Mesendoderm (in vitro differentiated cells): Measurements from ENCODE around the gene SYT2.

ENCODE experiments used
- DNase-seq: peaks from one replicate; pipeline ENCODE4 v3.0.0; 2013
- H2AK5ac ChIP-seq: 2 replicates; pipeline ENCODE4 v1.6.1; 2013; ENCODE audit warnings: low read length, inconsistent platforms
- H2BK120ac ChIP-seq: 2 replicates; pipeline ENCODE4 v1.6.1; 2013; ENCODE audit warnings: low read depth, mild to moderate bottlenecking, low read length, moderate library complexity, mixed read lengths
- H2BK15ac ChIP-seq: replicated peaks from 2 replicates; pipeline ENCODE4 v1.6.1; 2013; ENCODE audit warnings: low read depth, mild to moderate bottlenecking, moderate library complexity
- H2BK5ac ChIP-seq: 2 replicates; pipeline ENCODE4 v1.6.1; 2013; ENCODE audit warnings: low read length, inconsistent platforms
- H3K18ac ChIP-seq: 2 replicates; pipeline ENCODE4 v1.6.1; 2013; ENCODE audit warnings: mild to moderate bottlenecking, low read length, mixed read lengths
- H3K23ac ChIP-seq: one replicate; pipeline ENCODE4 v1.6.1; 2013; ENCODE audit warnings: low read length
- H3K27ac ChIP-seq: 2 replicates; pipeline ENCODE4 v1.5.1; 2013; ENCODE audit warnings: low read depth, mild to moderate bottlenecking, inconsistent platforms, low read length, moderate library complexity
- H3K27me3 ChIP-seq: 2 replicates; pipeline ENCODE4 v1.6.1; 2013; ENCODE audit warnings: low read length, control low read depth, mild to moderate bottlenecking, inconsistent platforms; ENCODE audit not compliant: insufficient read depth, poor library complexity
- H3K36me3 ChIP-seq: 2 replicates; pipeline ENCODE4 v1.6.1; 2013; ENCODE audit warnings: low read length, inconsistent platforms; ENCODE audit not compliant: control insufficient read depth, insufficient read depth
- H3K4ac ChIP-seq: one replicate; pipeline ENCODE4 v1.6.1; 2013; ENCODE audit warnings: low read depth, mild to moderate bottlenecking, low read length, moderate library complexity
- H3K4me1 ChIP-seq: 2 replicates; pipeline ENCODE4 v1.6.1; 2013; ENCODE audit warnings: low read depth, low read length, inconsistent platforms; ENCODE audit not compliant: control insufficient read depth
- H3K4me2 ChIP-seq: 2 replicates; pipeline ENCODE4 v1.6.1; 2013; ENCODE audit warnings: low read length
- H3K4me3 ChIP-seq: 2 replicates; pipeline ENCODE4 v1.5.1; 2013; ENCODE audit warnings: mild to moderate bottlenecking, low read length
- H3K56ac ChIP-seq: one replicate; pipeline ENCODE4 v1.6.1; 2013; ENCODE audit warnings: low read length
- H3K79me1 ChIP-seq: 2 replicates; pipeline ENCODE4 v1.6.1; 2013; ENCODE audit warnings: low read length, inconsistent platforms
- H3K79me2 ChIP-seq: 2 replicates; pipeline ENCODE4 v1.6.1; 2013; ENCODE audit warnings: mild to moderate bottlenecking, low read length; ENCODE audit not compliant: control insufficient read depth, insufficient read depth
- H3K9ac ChIP-seq: 2 replicates; pipeline ENCODE4 v1.6.1; 2013; ENCODE audit warnings: low read length, inconsistent platforms
- H4K5ac ChIP-seq: one replicate; pipeline ENCODE4 v1.6.1; 2013; ENCODE audit warnings: low read length
- H4K8ac ChIP-seq: one replicate; pipeline ENCODE4 v1.6.1; 2013; ENCODE audit warnings: low read depth, mild to moderate bottlenecking, control low read depth, low read length, moderate library complexity
- WGBS: extraction: QIAGEN DNeasy Blood & Tissue Kit; methylation state at CpG from one replicate; pipeline ENCODE4 v1.1.7; 2013; ENCODE audit warnings: low lambda C conversion rate, missing lambda C conversion rate; ENCODE audit not compliant: insufficient coverage; ENCODE audit errors: extremely low coverage; 5-methylcytosine and 5-hydroxymethylcytosine counted together

The SYT2 gene

GRCh38 chr1:202682477-202682876 lies 27.8 kb downstream of the SYT2 start:
- Histone ChIP-seq H2BK5ac (no peak overlapping the region), H3K4me2 (no peak overlapping the region), H3K27me3 (no peaks in the 10 kb centered on the region), H3K27ac (no peak overlapping the region), H3K4ac (no peak overlapping the region), H3K9ac (no peak overlapping the region), H2AK5ac (no peak overlapping the region), H3K23ac (no peak overlapping the region), H3K4me1 (no peaks in the 10 kb centered on the region), H3K79me1 (no peaks in the 10 kb centered on the region), H2BK15ac (no peak overlapping the region), H4K5ac (no peak overlapping the region), H4K8ac (no peak overlapping the region), H2BK120ac (no peak overlapping the region), H3K79me2 (no peaks in the 10 kb centered on the region), H3K56ac (no peak overlapping the region), H3K18ac (no peak overlapping the region), H3K36me3 (no peaks in the 10 kb centered on the region), H3K4me3 (no peak overlapping the region)
- DNase-seq, result no peak
- no CpG with 5 or more reads among the region's 9 CpGs for WGBS

DNA sequence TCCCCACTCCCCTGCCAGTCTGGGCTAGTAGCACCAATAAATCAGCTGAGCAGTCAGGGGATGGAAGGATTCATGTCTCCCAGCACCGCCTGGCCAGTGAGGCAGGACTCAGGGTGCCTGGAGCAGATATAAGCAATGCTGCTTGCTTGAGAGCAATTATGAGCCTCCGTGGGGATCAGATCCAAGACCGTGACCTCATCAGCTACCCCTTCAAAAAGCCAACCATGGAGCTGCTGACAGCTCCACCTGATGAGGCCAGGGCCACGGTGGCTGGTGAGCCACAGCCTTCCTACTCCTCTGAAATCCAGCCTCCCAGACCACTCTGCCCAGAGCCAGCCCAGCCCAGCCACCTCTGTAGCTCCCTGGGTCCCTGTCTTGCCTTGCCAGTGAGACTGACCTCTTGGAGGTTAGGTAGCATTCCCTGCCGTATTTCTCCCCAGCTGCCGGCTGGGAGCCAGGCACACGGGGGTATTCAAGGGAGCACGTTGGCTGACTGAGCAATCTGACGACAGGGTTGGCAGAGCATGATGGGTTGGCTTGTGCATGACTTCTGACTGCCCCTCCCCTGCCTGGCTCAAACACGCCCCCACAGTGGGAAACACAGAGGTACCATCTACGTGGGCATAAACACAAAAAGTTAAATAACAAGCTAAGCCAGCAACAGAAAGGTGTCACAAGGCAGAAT lies 28.4 kb downstream of the SYT2 start:
- Histone ChIP-seq H3K4me2 (no peak overlapping the region), H2BK5ac (no peak overlapping the region)

DNA sequence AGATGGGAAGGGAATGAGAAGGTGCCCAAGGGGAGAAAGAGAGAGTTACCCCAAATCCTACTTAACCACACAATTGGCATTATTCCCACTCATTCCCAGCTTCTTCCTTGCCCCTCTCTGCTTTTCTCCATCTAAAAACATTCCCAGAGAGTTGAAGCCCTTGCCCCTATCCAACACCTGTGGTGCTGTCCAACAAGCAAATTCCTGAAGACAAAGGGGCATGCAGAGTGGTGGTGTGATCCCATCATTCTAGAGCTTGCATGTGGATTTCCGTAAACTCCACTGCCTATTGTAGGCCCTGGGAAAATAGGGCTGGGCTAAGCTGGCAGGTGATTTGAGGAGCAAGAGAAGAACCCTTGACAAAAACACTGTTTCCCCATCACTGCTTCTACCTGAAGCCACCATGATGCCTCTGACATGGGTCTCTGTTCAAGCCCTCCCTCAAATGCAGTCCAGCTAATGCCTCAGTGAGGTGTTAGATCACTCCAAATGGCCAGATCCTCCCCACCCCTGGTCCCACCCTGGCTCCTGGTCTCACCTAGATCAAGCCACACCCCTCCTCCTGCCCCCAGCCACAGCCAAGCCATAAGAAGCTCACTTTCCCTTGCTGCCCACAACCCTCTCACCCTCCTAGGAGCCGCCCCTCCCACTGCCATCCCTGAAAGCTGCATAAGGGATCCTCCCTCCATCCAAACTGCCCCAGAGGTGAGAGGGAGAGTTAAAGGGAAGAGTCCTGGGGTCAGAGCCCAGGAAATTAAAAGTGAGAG lies 29.5 kb downstream of the SYT2 start:
- Histone ChIP-seq H3K9ac (no peak overlapping the region), H3K4ac (no peak overlapping the region), H3K27ac (no peak overlapping the region), H2AK5ac (no peak overlapping the region), H2BK5ac (no peak overlapping the region), H4K5ac (no peak overlapping the region), H3K27me3 (no peaks in the 10 kb centered on the region), H3K79me1 (no peaks in the 10 kb centered on the region), H3K4me1 (no peaks in the 10 kb centered on the region), H3K4me2 (no peak overlapping the region), H3K4me3 (no peak overlapping the region), H4K8ac (no peak overlapping the region), H3K79me2 (no peaks in the 10 kb centered on the region), H3K56ac (no peak overlapping the region), H3K18ac (no peak overlapping the region), H2BK120ac (no peak overlapping the region), H3K36me3 (no peaks in the 10 kb centered on the region), H2BK15ac (no peak overlapping the region), H3K23ac (no peak overlapping the region)
- peak; percentile 69 for DNase-seq
- no CpG with 5 or more reads among the region's 2 CpGs for whole genome bisulfite sequencing

More for the DNA sequence above, 28.4 kb downstream of the SYT2 start:
- no peak overlapping the region for H2AK5ac ChIP-seq
- WGBS, result no CpG with 5 or more reads among the region's 11 CpGs
- no peak overlapping the region for H3K4ac ChIP-seq
- no peak overlapping the region for H3K23ac ChIP-seq
- H2BK15ac ChIP-seq, result no peak overlapping the region
- H3K79me2 ChIP-seq, result no peaks in the 10 kb centered on the region
- no peaks in the 10 kb centered on the region for H3K27me3 ChIP-seq
- no peak overlapping the region for H4K8ac ChIP-seq
- no peak overlapping the region for H3K18ac ChIP-seq
- H3K36me3 ChIP-seq, result no peaks in the 10 kb centered on the region
- no peak overlapping the region for H2BK120ac ChIP-seq
- H3K79me1 ChIP-seq, result no peaks in the 10 kb centered on the region
- DNase-seq, result no peak
- H3K27ac ChIP-seq, result no peak overlapping the region
- no peak overlapping the region for H3K56ac ChIP-seq
- H3K4me1 ChIP-seq, result no peaks in the 10 kb centered on the region
- H3K4me3 ChIP-seq, result no peak overlapping the region
- no peak overlapping the region for H3K9ac ChIP-seq
- H4K5ac ChIP-seq, result no peak overlapping the region

DNA sequence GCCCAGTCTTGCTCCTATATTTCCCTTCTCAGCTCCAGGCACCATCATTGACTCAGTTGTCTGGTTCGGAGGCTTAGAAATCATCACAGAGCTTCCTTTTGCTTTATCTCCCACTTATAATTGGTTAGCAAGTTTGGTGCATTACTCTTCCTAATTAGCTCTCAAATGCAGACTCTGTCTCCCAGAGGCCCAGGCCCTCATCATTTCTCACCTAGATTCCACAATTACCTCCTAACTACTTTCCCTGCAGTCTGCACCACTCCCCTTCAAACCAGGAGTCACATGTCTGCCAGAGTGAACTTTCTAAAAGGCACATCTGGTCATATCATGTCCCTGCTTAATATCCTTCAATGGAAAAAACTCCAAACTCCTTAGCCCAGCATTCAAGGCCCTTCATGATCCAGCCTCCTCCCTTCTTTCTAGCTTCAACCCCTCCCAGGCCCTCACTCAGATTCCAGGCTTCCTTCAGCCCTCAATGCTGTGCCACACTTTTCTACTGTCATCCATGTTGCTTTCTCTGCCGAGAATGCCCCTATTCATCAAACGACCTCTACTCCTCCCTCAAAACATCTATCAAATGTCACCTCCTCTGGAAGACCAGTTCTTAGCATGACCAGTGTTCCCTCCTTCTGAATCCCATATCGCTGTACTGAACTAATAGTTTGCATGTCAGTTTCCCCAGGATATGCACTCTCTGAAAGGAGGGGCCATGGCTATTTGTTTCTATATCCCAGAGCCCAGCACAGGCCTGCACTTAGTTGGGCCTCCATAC lies 30.7 kb downstream of the SYT2 start:
- Histone ChIP-seq H3K27ac (no peak overlapping the region), H2BK15ac (no peak overlapping the region), H3K4ac (no peak overlapping the region), H4K8ac (no peak overlapping the region), H2BK5ac (no peak overlapping the region), H3K27me3 (no peaks in the 10 kb centered on the region), H2BK120ac (no peak overlapping the region), H3K79me1 (no peaks in the 10 kb centered on the region), H3K79me2 (no peaks in the 10 kb centered on the region), H4K5ac (no peak overlapping the region), H3K56ac (no peak overlapping the region), H2AK5ac (no peak overlapping the region), H3K36me3 (no peaks in the 10 kb centered on the region), H3K4me2 (no peak overlapping the region), H3K4me1 (no peaks in the 10 kb centered on the region), H3K4me3 (no peak overlapping the region), H3K23ac (no peak overlapping the region), H3K9ac (no peak overlapping the region), H3K18ac (no peak overlapping the region)
- peak; percentile 61 for DNase-seq
- WGBS, result no CpG with 5 or more reads among the region's 4 CpGs

GRCh38 chr1:202677433-202677832 lies 32.8 kb downstream of the SYT2 start:
- Histone ChIP-seq H3K9ac (no peak overlapping the region), H3K4me3 (no peak overlapping the region), H2BK15ac (no peak overlapping the region), H3K4ac (no peak overlapping the region), H2AK5ac (no peak overlapping the region), H3K4me2 (no peak overlapping the region), H4K8ac (no peak overlapping the region), H2BK5ac (no peak overlapping the region), H3K79me2 (no peaks in the 10 kb centered on the region), H3K79me1 (no peaks in the 10 kb centered on the region), H3K27me3 (no peaks in the 10 kb centered on the region), H3K23ac (no peak overlapping the region), H3K56ac (no peak overlapping the region), H3K36me3 (no peaks in the 10 kb centered on the region), H3K27ac (no peak overlapping the region), H2BK120ac (no peak overlapping the region), H4K5ac (no peak overlapping the region), H3K4me1 (no peaks in the 10 kb centered on the region), H3K18ac (no peak overlapping the region)
- WGBS, result no CpG with 5 or more reads among the region's 2 CpGs
- no peak for DNase-seq
